ENCODE data around the gene FLT4. TPM values are rescaled to one million over a fixed set of nuclear protein-coding genes. Genes with fewer than 3 reads are reported as not detected.

Gene FLT4
- total RNA-seq, 1 experiment from 2014 or later, result 6.3 TPM

GRCh38 chr5:180555168-180555921, 94.1 kb downstream of the FLT4 start:
- Mint-ChIP-seq H3K27ac (peak overlapping the region in 1 of 3 experiments; percentile 50; a peak in 3 of 7 replicates), H3K9me3 (no peaks in the 10 kb centered on the region), H3K4me1 (peaks cover 4 to 5% of the 10 kb centered on the region in 2 experiments; a peak in 2 of 4 replicates), H3K36me3 (ENCODE audit: insufficient read depth in 1 of 3, low read depth in 3 of 3) (peaks cover 38 to 72% (median 72%) of the 10 kb centered on the region in 3 experiments; a peak in 6 of 7 replicates), H3K27me3 (ENCODE audit: low read depth) (no peaks in the 10 kb centered on the region), H3K4me3 (no peak overlapping the region)
- Histone ChIP-seq H3K23me2 (ENCODE audit: insufficient read length, low read depth, low read length, poor library complexity, severe bottlenecking) (no peaks in the 10 kb centered on the region), H3K9me3 (ENCODE audit: control insufficient read depth, low read depth, low read length) (no peaks in the 10 kb centered on the region), H3K23ac (ENCODE audit: insufficient read length, low read depth, low read length) (no peak overlapping the region), H2AFZ (ENCODE audit: low read length) (no peak overlapping the region), H2AK5ac (ENCODE audit: insufficient read length, low read length) (no peak overlapping the region), H3K27ac (ENCODE audit: insufficient read length, low read depth, low read length) (no peak overlapping the region), H2BK12ac (ENCODE audit: insufficient read length, low read depth, low read length) (no peak overlapping the region), H2BK120ac (ENCODE audit: low read depth, low read length, poor library complexity, severe bottlenecking) (no peak overlapping the region), H3K56ac (ENCODE audit: insufficient read length, low read depth, low read length) (no peak overlapping the region), H3K79me2 (ENCODE audit: insufficient read depth, low read length) (peaks cover under 1% of the 10 kb centered on the region; the same call in 1 of the 2 replicates), H3K14ac (ENCODE audit: insufficient read depth, low read length) (no peak overlapping the region), H3K18ac (ENCODE audit: insufficient read length, low read depth, low read length) (no peak overlapping the region), H2BK20ac (ENCODE audit: low read depth, low read length, poor library complexity, severe bottlenecking) (no peak overlapping the region), H3K4me1 (ENCODE audit: insufficient read depth, low read length) (no peaks in the 10 kb centered on the region), H4K20me1 (ENCODE audit: control insufficient read depth, insufficient read depth, insufficient read length) (no peaks in the 10 kb centered on the region), H3K27me3 (ENCODE audit: insufficient read depth, low read length) (no peaks in the 10 kb centered on the region), H4K5ac (ENCODE audit: insufficient read length, low read depth, low read length) (no peak overlapping the region), H3K9ac (ENCODE audit: extremely low read depth, insufficient read length, low read length) (no peak overlapping the region), H4K8ac (replicated peaks; ENCODE audit: insufficient read length, low read depth, low read length) (no peak overlapping the region), H3K4ac (ENCODE audit: low read depth, low read length) (no peak overlapping the region), H3K4me2 (ENCODE audit: insufficient read depth, insufficient read length, low read length) (no peak overlapping the region), H3T11ph (ENCODE audit: low read length) (no peak overlapping the region), H4K91ac (ENCODE audit: insufficient read length, low read depth, low read length) (no peak overlapping the region), H2BK5ac (ENCODE audit: insufficient read length, low read length) (no peak overlapping the region), H3K79me1 (ENCODE audit: insufficient read depth, low read depth, low read length, poor library complexity, severe bottlenecking) (peaks cover 2% of the 10 kb centered on the region), H2BK15ac (ENCODE audit: low read depth, low read length) (no peak overlapping the region)
- no CpG with 5 or more reads among the region's 7 CpGs for WGBS (ENCODE audit: extremely low coverage, insufficient read length, low lambda C conversion rate)
- TF ChIP-seq CTCF (conservative IDR thresholded peaks at IDR 0.05), result no peak
- DNase-seq, result no peak

Measured in H9 (cell line).